Astrocyte (in vitro differentiated cells and primary cell): Measurements from ENCODE around the gene RBBP8. TPM values are rescaled to one million over a fixed set of nuclear protein-coding genes. Genes with fewer than 3 reads are reported as not detected.
"Not testable (repeated sequence)": the region's sequence is repeated elsewhere in the genome, so short reads cannot be mapped to it uniquely, and the experiment has no call there.

Experiments used
- DNase-seq: peaks from one replicate; pipeline ENCODE4 v3.0.0-alpha.2; 2010; ENCODE audit warnings: low read depth
- FAIRE-seq: peaks from 2 replicates; lab custom pipeline; 2011; peaks lifted over from hg19 to GRCh38; lab: Jason Lieb, UNC
- H2AFZ ChIP-seq: 2 replicates; pipeline ENCODE4 v1.6.0; 2012; ENCODE audit warnings: low read depth, low read length, inconsistent platforms
- H3K27ac ChIP-seq: 2 replicates; pipeline ENCODE4 v1.5.1; 2011; ENCODE audit warnings: low read depth, low read length, inconsistent platforms
- H3K27me3 ChIP-seq: 2 replicates; pipeline ENCODE4 v1.6.0; 2011; ENCODE audit warnings: low read length, inconsistent platforms; ENCODE audit not compliant: insufficient read depth
- H3K36me3 ChIP-seq: 2 replicates; pipeline ENCODE4 v1.5.1; 2011; ENCODE audit warnings: low read length, inconsistent platforms; ENCODE audit not compliant: insufficient read depth
- H3K4me1 ChIP-seq: 2 replicates; pipeline ENCODE4 v1.5.1; 2011; ENCODE audit warnings: low read length, inconsistent platforms; ENCODE audit not compliant: insufficient read depth
- H3K4me2 ChIP-seq: 2 replicates; pipeline ENCODE4 v1.6.0; 2012; ENCODE audit warnings: low read length, inconsistent platforms
- H3K4me3 ChIP-seq: 2 replicates; pipeline ENCODE4 v1.5.1; 2011; ENCODE audit warnings: low read depth, mild to moderate bottlenecking, low read length, inconsistent platforms; ENCODE audit not compliant: insufficient read depth
- H3K79me2 ChIP-seq: 2 replicates; pipeline ENCODE4 v1.6.0; 2012; ENCODE audit warnings: mild to moderate bottlenecking, low read length, inconsistent platforms; ENCODE audit not compliant: insufficient read depth
- H3K9ac ChIP-seq: 2 replicates; pipeline ENCODE4 v1.6.0; 2012; ENCODE audit warnings: mild to moderate bottlenecking, low read length, inconsistent platforms
- H3K9me3 ChIP-seq: 2 replicates; pipeline ENCODE4 v1.5.1; 2012; ENCODE audit warnings: low read depth, mild to moderate bottlenecking, low read length, inconsistent platforms; ENCODE audit not compliant: insufficient read depth
- H4K20me1 ChIP-seq: 2 replicates; pipeline ENCODE4 v1.6.0; 2012; ENCODE audit warnings: low read length, inconsistent platforms; ENCODE audit not compliant: insufficient read depth
- H3K27ac Mint-ChIP-seq: one replicate; pipeline ENCODE4 v1.8.0; 2021; ENCODE audit warnings: mild to moderate bottlenecking, mixed read lengths; ENCODE audit not compliant: unreplicated experiment
- H3K27me3 Mint-ChIP-seq: one replicate; pipeline ENCODE4 v1.8.0; 2021; ENCODE audit warnings: low read depth, mixed read lengths; ENCODE audit not compliant: unreplicated experiment
- H3K36me3 Mint-ChIP-seq: one replicate; pipeline ENCODE4 v1.8.0; 2021; ENCODE audit warnings: low read depth, mixed read lengths; ENCODE audit not compliant: unreplicated experiment
- H3K4me1 Mint-ChIP-seq: one replicate; pipeline ENCODE4 v1.8.0; 2021; ENCODE audit warnings: low read depth, mixed read lengths; ENCODE audit not compliant: unreplicated experiment
- H3K4me3 Mint-ChIP-seq: one replicate; pipeline ENCODE4 v1.8.0; 2021; ENCODE audit warnings: mild to moderate bottlenecking, moderate library complexity, mixed read lengths; ENCODE audit not compliant: unreplicated experiment
- H3K9me3 Mint-ChIP-seq: one replicate; pipeline ENCODE4 v1.8.0; 2021; ENCODE audit warnings: mild to moderate bottlenecking, mixed read lengths; ENCODE audit not compliant: unreplicated experiment
- CTCF ChIP-seq: IDR thresholded peaks from 2 replicates; pipeline ENCODE4 v1.5.1; 2011; ENCODE audit warnings: low read depth, mild to moderate bottlenecking, inconsistent platforms, low read length, moderate library complexity; ENCODE audit not compliant: insufficient read depth
- EZH2 ChIP-seq: IDR thresholded peaks from 2 replicates; pipeline ENCODE4 v1.6.1; 2012; ENCODE audit warnings: mild to moderate bottlenecking, low read length, inconsistent platforms; ENCODE audit not compliant: insufficient read depth
- total RNA-seq: library from RNA; stranded (reverse); gene quantifications from 2 replicates; pipeline ENCODE4 v1.2.1, GENCODE V29; 2021

RBBP8 gene
- total RNA-seq, 1 donor from 2014 or later, result 23.4 TPM

DNA sequence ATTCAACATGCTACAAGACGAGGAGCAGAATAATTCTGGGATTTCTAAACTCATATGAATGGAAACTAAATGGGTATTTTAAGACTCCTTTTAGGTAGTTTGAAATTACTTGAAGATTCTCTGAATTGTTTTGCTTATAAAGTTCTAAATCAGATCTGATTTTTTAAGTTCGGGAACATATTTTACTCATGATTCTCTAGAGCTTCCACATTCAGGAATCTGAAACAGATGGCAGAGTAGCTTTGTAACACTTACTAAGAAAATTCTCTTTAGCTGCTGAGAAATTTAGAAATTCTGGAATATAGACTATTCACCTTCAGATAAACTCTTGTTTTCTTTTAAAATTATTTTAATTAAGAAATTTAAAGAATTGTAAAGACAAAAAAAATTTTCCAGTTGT, 13.7 kb downstream of the RBBP8 start:
- H3K27ac Mint-ChIP-seq, result no peak overlapping the region

GRCh38 chr18:22951823-22952222, 18.7 kb downstream of the RBBP8 start:
- H3K36me3 ChIP-seq, result peaks cover 12% of the 10 kb centered on the region
- H3K4me2 ChIP-seq, result no peak overlapping the region
- no peaks in the 10 kb centered on the region for H3K4me1 ChIP-seq
- DNase-seq (no peak), FAIRE-seq (no peak)
- no peaks in the 10 kb centered on the region for H4K20me1 ChIP-seq
- Mint-ChIP-seq H3K4me1 (peaks cover 5% of the 10 kb centered on the region), H3K36me3 (peaks cover 16% of the 10 kb centered on the region), H3K4me3 (no peak overlapping the region), H3K27me3 (no peaks in the 10 kb centered on the region), H3K27ac (no peak overlapping the region), H3K9me3 (no peaks in the 10 kb centered on the region)
- H3K27me3 ChIP-seq, result no peaks in the 10 kb centered on the region
- no peak overlapping the region for H3K9ac ChIP-seq
- no peak overlapping the region for H3K4me3 ChIP-seq
- no peak overlapping the region for H3K27ac ChIP-seq
- no peaks in the 10 kb centered on the region for H3K9me3 ChIP-seq
- no peaks in the 10 kb centered on the region for H3K79me2 ChIP-seq
- TF ChIP-seq CTCF (no peak), EZH2 (no peak)
- H2AFZ ChIP-seq, result no peak overlapping the region

More for the DNA sequence above, 13.7 kb downstream of the RBBP8 start:
- Histone ChIP-seq H3K4me2 (no peak overlapping the region), H2AFZ (no peak overlapping the region), H3K9me3 (no peaks in the 10 kb centered on the region), H3K27ac (no peak overlapping the region), H3K36me3 (peaks cover 12% of the 10 kb centered on the region), H3K4me1 (no peaks in the 10 kb centered on the region), H4K20me1 (no peaks in the 10 kb centered on the region), H3K27me3 (no peaks in the 10 kb centered on the region), H3K4me3 (no peak overlapping the region), H3K9ac (no peak overlapping the region), H3K79me2 (peaks cover 5% of the 10 kb centered on the region)
- Mint-ChIP-seq H3K9me3 (no peaks in the 10 kb centered on the region), H3K4me3 (no peak overlapping the region), H3K4me1 (peaks cover 4% of the 10 kb centered on the region), H3K27me3 (no peaks in the 10 kb centered on the region), H3K36me3 (peaks cover 2% of the 10 kb centered on the region)
- DNase-seq, result no peak
- peak; percentile 9 for FAIRE-seq
- TF ChIP-seq EZH2 (no peak), CTCF (no peak)

DNA sequence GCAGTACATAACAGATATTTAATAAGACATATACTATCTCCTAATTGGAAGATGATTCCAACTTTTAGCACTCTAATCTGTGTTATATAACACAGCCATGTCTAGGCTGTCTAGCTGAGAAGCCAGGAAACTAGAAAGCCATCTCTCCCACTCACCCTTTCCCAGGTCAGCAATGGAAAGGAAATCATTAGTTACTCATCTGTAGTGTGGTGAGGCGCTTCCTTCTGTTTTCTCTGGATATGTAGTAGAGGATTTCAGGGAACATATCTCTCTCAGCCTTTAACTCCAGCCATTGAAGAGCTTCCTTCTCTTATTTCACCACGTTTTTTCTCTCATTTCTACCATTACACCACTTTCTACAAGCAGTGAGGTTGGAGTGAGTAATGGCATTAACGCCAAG, 19.4 kb downstream of the RBBP8 start:
- FAIRE-seq (no peak), DNase-seq (no peak)
- no peaks in the 10 kb centered on the region for H3K27me3 ChIP-seq
- no peaks in the 10 kb centered on the region for H3K79me2 ChIP-seq
- no peak overlapping the region for H3K4me3 ChIP-seq
- H3K36me3 ChIP-seq, result peaks cover 12% of the 10 kb centered on the region
- Mint-ChIP-seq H3K27ac (no peak overlapping the region), H3K27me3 (no peaks in the 10 kb centered on the region), H3K9me3 (no peaks in the 10 kb centered on the region), H3K4me3 (no peak overlapping the region), H3K4me1 (peaks cover 4% of the 10 kb centered on the region), H3K36me3 (peaks cover 16% of the 10 kb centered on the region)
- H3K9me3 ChIP-seq, result no peaks in the 10 kb centered on the region
- H3K4me1 ChIP-seq, result no peaks in the 10 kb centered on the region
- H3K9ac ChIP-seq, result no peak overlapping the region
- H3K4me2 ChIP-seq, result no peak overlapping the region
- H4K20me1 ChIP-seq, result no peaks in the 10 kb centered on the region
- H2AFZ ChIP-seq, result no peak overlapping the region
- no peak for TF ChIP-seq EZH2
- TF ChIP-seq CTCF, result no peak
- H3K27ac ChIP-seq, result no peak overlapping the region

- not testable (repeated sequence) for H3K9me3 ChIP-seq, H2AFZ ChIP-seq, FAIRE-seq, H3K27me3 ChIP-seq, H3K27me3 Mint-ChIP-seq, H3K4me3 Mint-ChIP-seq, H3K4me2 ChIP-seq, H3K4me1 ChIP-seq, H3K9ac ChIP-seq, H3K4me1 Mint-ChIP-seq, DNase-seq, H3K79me2 ChIP-seq, H3K27ac ChIP-seq, H3K4me3 ChIP-seq, H3K9me3 Mint-ChIP-seq, H3K27ac Mint-ChIP-seq, H4K20me1 ChIP-seq
- H3K36me3 ChIP-seq, result peaks cover 10% of the 10 kb centered on the region
- peaks cover 16% of the 10 kb centered on the region for H3K36me3 Mint-ChIP-seq
Observed at GRCh38 chr18:22953982-22954381, 20.9 kb downstream of the RBBP8 start.
